Smooth muscle cell (in vitro differentiated cells): ENCODE results near the gene PTPRT. TPM values are rescaled to one million over a fixed set of nuclear protein-coding genes. Genes with fewer than 3 reads are reported as not detected.

ENCODE experiments used
- DNase-seq: peaks from one replicate; lab custom pipeline; 2025; ENCODE audit not compliant: unreplicated experiment; lab: John Stamatoyannopoulos, UW
- H2AFZ ChIP-seq: fragments of 200-600 bp; sonication (generic); 2 replicates; pipeline ENCODE4 v1.6.0; 2016; ENCODE audit warnings: antibody characterized with exemption, low read depth, mild to moderate bottlenecking
- H3F3A ChIP-seq: fragments of 200-600 bp; sonication (generic); 2 replicates; pipeline ENCODE4 v1.6.0; 2017; ENCODE audit warnings: antibody characterized with exemption, low read depth
- H3K27ac ChIP-seq: fragments of 200-600 bp; sonication (generic); 2 replicates; pipeline ENCODE4 v1.5.1; 2016; ENCODE audit warnings: low read depth, mild to moderate bottlenecking
- H3K27me3 ChIP-seq: fragments of 200-600 bp; sonication (generic); 2 replicates; pipeline ENCODE4 v1.6.1; 2016; ENCODE audit warnings: low read depth, mild to moderate bottlenecking
- H3K36me3 ChIP-seq: fragments of 200-600 bp; sonication (generic); 2 replicates; pipeline ENCODE4 v1.5.1; 2016; ENCODE audit warnings: low read depth
- H3K4me1 ChIP-seq: fragments of 200-600 bp; sonication (generic); 2 replicates; pipeline ENCODE4 v1.5.1; 2016; ENCODE audit warnings: low read depth
- H3K4me2 ChIP-seq: fragments of 200-600 bp; sonication (generic); 2 replicates; pipeline ENCODE4 v1.6.0; 2016; ENCODE audit warnings: mild to moderate bottlenecking
- H3K4me3 ChIP-seq: fragments of 200-600 bp; sonication (generic); 2 replicates; pipeline ENCODE4 v1.5.1; 2016; ENCODE audit warnings: mild to moderate bottlenecking
- H3K79me2 ChIP-seq: fragments of 200-600 bp; sonication (generic); 2 replicates; pipeline ENCODE4 v1.6.0; 2016; ENCODE audit warnings: low read depth, mild to moderate bottlenecking
- H3K9ac ChIP-seq: fragments of 200-600 bp; sonication (generic); 2 replicates; pipeline ENCODE4 v1.6.0; 2016; ENCODE audit warnings: low read depth
- H3K9me3 ChIP-seq: fragments of 200-600 bp; sonication (generic); replicated peaks from 2 replicates; pipeline ENCODE4 v1.5.1; 2016; ENCODE audit warnings: low read depth
- H4K20me1 ChIP-seq: fragments of 200-600 bp; sonication (generic); 2 replicates; pipeline ENCODE4 v1.6.0; 2016; ENCODE audit warnings: low read depth
- WGBS: methylation state at CpG from one replicate; pipeline ENCODE4 v1.1.7; 2016; ENCODE audit warnings: low lambda C conversion rate; 5-methylcytosine and 5-hydroxymethylcytosine counted together
- polyA plus RNA-seq: library from polyadenylated mRNA; unstranded; fragments of >200 nt; fragmentation: Nextera tagmentation; extraction: Ambion mirVana; gene quantifications from 2 replicates; pipeline ENCODE4 v1.2.1, GENCODE V29; 2016
- total RNA-seq: library from RNA; depleted of rRNA; stranded (reverse); fragments of >200 nt; gene quantifications from 2 replicates; pipeline ENCODE4 v1.2.3, GENCODE V29; 2014
- TF ChIP-seq, protein P1 (sequence below): fragments of 200-600 bp; sonication (generic); IDR thresholded peaks from 2 replicates; pipeline ENCODE4 v1.5.1; 2017; ENCODE audit warnings: borderline replicate concordance, mild to moderate bottlenecking, antibody characterized with exemption; ENCODE audit not compliant: insufficient read depth, poor library complexity, severe bottlenecking

PTPRT gene
- total and polyA plus RNA-seq, 2 experiments from 2014 or later: 0.99 to 2.1 TPM

DNA sequence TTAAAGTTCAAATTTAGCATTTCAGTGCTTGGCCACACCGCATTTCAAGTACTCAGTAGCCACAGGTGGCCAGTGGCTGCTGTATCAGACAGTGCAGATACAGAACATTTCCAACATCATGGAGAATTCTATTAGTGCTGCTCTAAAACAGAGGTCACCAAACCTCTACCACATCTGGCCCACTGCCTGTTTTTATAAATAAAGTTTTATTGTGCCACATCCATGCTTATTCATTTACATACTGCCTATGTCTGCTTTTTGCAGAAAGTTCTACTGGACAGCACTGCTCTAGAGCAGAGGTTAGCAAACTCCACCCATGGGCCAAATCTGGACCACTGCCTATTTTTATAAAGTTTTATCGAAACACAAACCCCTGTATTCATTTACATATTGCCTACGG is 3.7 kb upstream of the PTPRT start:
- DNase-seq: no peak
- 87% methylated on average over 3 of the region's 3 CpGs for WGBS

DNA sequence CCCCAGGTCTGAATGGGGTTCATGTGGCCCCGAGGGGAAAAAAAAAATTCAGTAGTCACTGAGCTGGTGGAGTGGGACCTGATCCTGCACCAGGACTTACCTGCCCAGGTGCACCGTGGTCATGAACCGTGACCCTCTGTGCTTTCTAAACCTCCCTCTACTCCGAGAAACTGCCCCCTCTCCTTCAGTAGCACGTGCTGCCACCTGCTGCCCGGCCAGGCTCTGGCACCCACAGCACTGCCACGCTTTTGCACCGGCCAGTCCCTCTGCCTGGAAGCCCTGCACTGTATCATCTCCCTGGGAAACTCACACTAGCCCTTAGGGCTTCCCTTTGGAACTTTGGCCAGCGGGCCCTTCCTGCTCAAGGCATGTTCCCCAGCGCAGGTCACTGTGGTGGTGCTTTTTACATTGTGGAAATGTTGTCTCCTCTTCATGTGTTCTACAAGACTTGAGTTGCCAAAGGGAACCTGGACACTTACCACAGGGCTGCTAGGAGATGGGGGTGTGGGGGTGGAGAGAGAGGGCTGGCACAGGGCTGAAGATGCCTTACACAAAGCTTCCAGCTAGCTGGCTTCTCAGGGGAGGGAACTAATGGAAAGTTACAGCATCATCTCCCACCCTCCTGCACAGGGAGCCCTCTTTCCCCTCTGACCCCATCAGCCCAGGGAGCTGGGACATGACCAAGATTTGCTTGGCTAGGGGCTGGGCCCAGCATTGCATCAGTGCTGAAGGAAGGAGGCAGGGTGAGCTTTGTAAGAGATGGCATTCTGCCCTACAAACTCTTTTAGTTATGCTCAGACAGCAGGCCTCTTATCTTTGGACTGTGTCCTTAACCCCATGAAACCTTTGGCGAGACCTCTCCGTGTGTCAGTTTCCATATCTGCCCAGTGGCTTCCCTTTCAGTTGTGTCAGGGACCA is 2.5 kb upstream of the PTPRT start:
- Histone ChIP-seq H3K4me1 (peaks cover 3% of the 10 kb centered on the region), H2AFZ (no peak overlapping the region), H3K27ac (no peak overlapping the region), H3K4me2 (no peak overlapping the region), H3K4me3 (no peak overlapping the region), H3K36me3 (no peaks in the 10 kb centered on the region), H3K27me3 (peaks cover 37% of the 10 kb centered on the region), H3K9ac (no peak overlapping the region), H3F3A (no peaks in the 10 kb centered on the region), H3K79me2 (no peaks in the 10 kb centered on the region), H4K20me1 (no peaks in the 10 kb centered on the region), H3K9me3 (no peaks in the 10 kb centered on the region)
- TF ChIP-seq, protein P1, sequence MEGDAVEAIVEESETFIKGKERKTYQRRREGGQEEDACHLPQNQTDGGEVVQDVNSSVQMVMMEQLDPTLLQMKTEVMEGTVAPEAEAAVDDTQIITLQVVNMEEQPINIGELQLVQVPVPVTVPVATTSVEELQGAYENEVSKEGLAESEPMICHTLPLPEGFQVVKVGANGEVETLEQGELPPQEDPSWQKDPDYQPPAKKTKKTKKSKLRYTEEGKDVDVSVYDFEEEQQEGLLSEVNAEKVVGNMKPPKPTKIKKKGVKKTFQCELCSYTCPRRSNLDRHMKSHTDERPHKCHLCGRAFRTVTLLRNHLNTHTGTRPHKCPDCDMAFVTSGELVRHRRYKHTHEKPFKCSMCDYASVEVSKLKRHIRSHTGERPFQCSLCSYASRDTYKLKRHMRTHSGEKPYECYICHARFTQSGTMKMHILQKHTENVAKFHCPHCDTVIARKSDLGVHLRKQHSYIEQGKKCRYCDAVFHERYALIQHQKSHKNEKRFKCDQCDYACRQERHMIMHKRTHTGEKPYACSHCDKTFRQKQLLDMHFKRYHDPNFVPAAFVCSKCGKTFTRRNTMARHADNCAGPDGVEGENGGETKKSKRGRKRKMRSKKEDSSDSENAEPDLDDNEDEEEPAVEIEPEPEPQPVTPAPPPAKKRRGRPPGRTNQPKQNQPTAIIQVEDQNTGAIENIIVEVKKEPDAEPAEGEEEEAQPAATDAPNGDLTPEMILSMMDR: peak; percentile 57
- WGBS: 32% methylated on average over 12 of the region's 12 CpGs
- DNase-seq: no peak

More for the DNA sequence above, 3.7 kb upstream of the PTPRT start:
- Histone ChIP-seq H3F3A (no peaks in the 10 kb centered on the region), H3K36me3 (no peaks in the 10 kb centered on the region), H3K4me1 (peaks cover 3% of the 10 kb centered on the region), H3K4me3 (no peak overlapping the region), H3K4me2 (no peak overlapping the region), H3K27ac (no peak overlapping the region), H3K79me2 (no peaks in the 10 kb centered on the region), H4K20me1 (no peaks in the 10 kb centered on the region), H3K9ac (no peak overlapping the region), H2AFZ (no peak overlapping the region), H3K27me3 (peaks cover 34% of the 10 kb centered on the region), H3K9me3 (no peaks in the 10 kb centered on the region)
- TF ChIP-seq, protein P1: no peak

DNA sequence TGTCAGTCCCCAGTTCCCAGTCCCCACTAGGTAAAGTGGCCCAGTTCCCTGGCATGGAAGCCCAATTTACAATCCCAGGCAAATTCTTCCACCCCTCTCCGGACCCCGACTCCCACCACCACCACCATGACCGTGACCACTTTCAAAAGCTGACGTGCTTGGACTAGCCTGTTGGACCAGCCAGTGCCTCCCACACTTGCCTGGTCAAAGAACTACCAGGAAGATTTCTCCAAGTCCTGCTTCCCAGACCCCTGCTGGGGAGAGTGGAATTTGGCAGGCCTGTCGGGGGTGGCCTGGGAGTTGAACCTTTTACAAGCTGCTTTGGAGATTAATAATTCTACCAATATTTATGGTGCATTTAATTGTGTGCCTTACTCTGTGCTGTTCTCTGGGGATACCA is 1.4 kb upstream of the PTPRT start:
- Histone ChIP-seq H3K27ac (no peak overlapping the region), H3K4me3 (no peak overlapping the region), H4K20me1 (no peaks in the 10 kb centered on the region), H3K4me1 (peaks cover 3% of the 10 kb centered on the region), H3K9ac (no peak overlapping the region), H3K27me3 (peaks cover 37% of the 10 kb centered on the region), H3K9me3 (no peaks in the 10 kb centered on the region), H2AFZ (no peak overlapping the region), H3K4me2 (no peak overlapping the region), H3K36me3 (no peaks in the 10 kb centered on the region), H3F3A (no peaks in the 10 kb centered on the region), H3K79me2 (no peaks in the 10 kb centered on the region)
- TF ChIP-seq, protein P1: peak; percentile 5
- no peak for DNase-seq
- 70% methylated on average over 5 of the region's 5 CpGs for WGBS
